ENCODE data around the gene IL2RG. TPM values are rescaled to one million over a fixed set of nuclear protein-coding genes. Genes with fewer than 3 reads are reported as not detected.
A peak's percentile ranks its signal among the peaks of the same experiment; 100 is the strongest.

IL2RG gene
- total and polyA plus RNA-seq, 2 donors (not counting 1 experiment from before 2014, with no cell fraction given), result 297 to 419 TPM

GRCh38 chrX:71095981-71096759 lies 15.2 kb downstream of the IL2RG start:
- peaks cover 13% of the 10 kb centered on the region for H3K79me2 ChIP-seq (ENCODE audit: control insufficient read depth, insufficient read depth, low read length)
- peak overlapping the region; percentile 99 for H3K27ac Mint-ChIP-seq
- no peaks in the 10 kb centered on the region for H4K20me1 ChIP-seq (ENCODE audit: control insufficient read depth, insufficient read depth, low read length, poor library complexity, severe bottlenecking)
- H3K36me3 ChIP-seq (replicated peaks in 1 of 2; ENCODE audit: control extremely low read depth in 1 of 2, control insufficient read depth in 1 of 2, extremely low read depth in 1 of 2, insufficient read depth in 2 of 2, low read length in 1 of 2), result no peaks in the 10 kb centered on the region
- no peaks in the 10 kb centered on the region for H3K27me3 Mint-ChIP-seq
- ATAC-seq (ENCODE audit: low read depth) (peak; percentile 61), DNase-seq (peak; percentile 61)
- ChIA-PET CTCF (interaction anchor here (0.9 to 2.8 kb wide), 4 partner anchors 8 to 34 kb away, joined by 3 to 33 read pairs (median 4); partner anchors contain the start of genes IL2RG and MED12), POLR2A (interaction anchor here (0.9 to 1.0 kb wide), 2 partner anchors 15 to 34 kb away, joined by 3 to 9 read pairs; partner anchors contain the start of gene IL2RG)
- H3K9ac ChIP-seq (ENCODE audit: low read length), result peak overlapping the region; percentile 57
- TF ChIP-seq EZH2 (IDR thresholded peaks at IDR 0.05; ENCODE audit: borderline replicate concordance, insufficient read depth, low read depth, low read length, poor library complexity, severe bottlenecking) (no peak), CTCF (IDR thresholded peaks at IDR 0.05) (no peak)
- intact Hi-C loops (cut with micrococcal nuclease), result loop anchor here (1.0 to 10.0 kb wide), 2 partner anchors 28 to 159 kb away; partner anchors contain the start of genes SNX12 and ZMYM3
- H3K4me1 Mint-ChIP-seq, result peaks cover 27% of the 10 kb centered on the region
- H2AFZ ChIP-seq (ENCODE audit: insufficient read depth, low read depth, low read length, poor library complexity, severe bottlenecking), result peak overlapping the region; percentile 88
- H3K9me3 ChIP-seq (ENCODE audit: control extremely low read depth in 1 of 3, control insufficient read depth in 2 of 3, insufficient read depth in 1 of 3, low read length in 2 of 3), result no peaks in the 10 kb centered on the region
- H3K27ac ChIP-seq (ENCODE audit: low read length in 2 of 2), result peak overlapping the region; percentile 43 to 61
- no peaks in the 10 kb centered on the region for H3K27me3 ChIP-seq (replicated peaks in 1 of 4; ENCODE audit: control extremely low read depth in 1 of 4, control insufficient read depth in 3 of 4, insufficient read depth in 4 of 4, low read length in 3 of 4)
- peaks cover 13 to 28% of the 10 kb centered on the region in 2 donors for H3K4me1 ChIP-seq (ENCODE audit: control insufficient read depth in 2 of 2, insufficient read depth in 2 of 2, low read length in 2 of 2)
- peak overlapping the region; percentile 74 for H3K4me2 ChIP-seq (replicated peaks; ENCODE audit: low read depth, low read length, poor library complexity, severe bottlenecking)
- peak overlapping the region; percentile 98 for H3K4me3 Mint-ChIP-seq
- 0% methylated on average over 33 of the region's 46 CpGs for WGBS (ENCODE audit: insufficient coverage)
- peak overlapping the region; percentile 49 to 73 (median 61) for H3K4me3 ChIP-seq (ENCODE audit: control extremely low read depth in 1 of 5, extremely low read depth in 1 of 5, insufficient read depth in 1 of 5, low read depth in 2 of 5, low read length in 4 of 5)
- H3K9me3 Mint-ChIP-seq (ENCODE audit: insufficient read depth), result no peaks in the 10 kb centered on the region

Measured in B cell (primary cell).